ENCODE results near the gene FLAD1.

Gene FLAD1

GRCh38 chr1:155038602-155039307, 55.6 kb downstream of the FLAD1 start:
- H3K4me3 ChIP-seq: no peak overlapping the region
- DNase-seq (ENCODE audit: low spot score): no peak
- TF ChIP-seq, protein P1, sequence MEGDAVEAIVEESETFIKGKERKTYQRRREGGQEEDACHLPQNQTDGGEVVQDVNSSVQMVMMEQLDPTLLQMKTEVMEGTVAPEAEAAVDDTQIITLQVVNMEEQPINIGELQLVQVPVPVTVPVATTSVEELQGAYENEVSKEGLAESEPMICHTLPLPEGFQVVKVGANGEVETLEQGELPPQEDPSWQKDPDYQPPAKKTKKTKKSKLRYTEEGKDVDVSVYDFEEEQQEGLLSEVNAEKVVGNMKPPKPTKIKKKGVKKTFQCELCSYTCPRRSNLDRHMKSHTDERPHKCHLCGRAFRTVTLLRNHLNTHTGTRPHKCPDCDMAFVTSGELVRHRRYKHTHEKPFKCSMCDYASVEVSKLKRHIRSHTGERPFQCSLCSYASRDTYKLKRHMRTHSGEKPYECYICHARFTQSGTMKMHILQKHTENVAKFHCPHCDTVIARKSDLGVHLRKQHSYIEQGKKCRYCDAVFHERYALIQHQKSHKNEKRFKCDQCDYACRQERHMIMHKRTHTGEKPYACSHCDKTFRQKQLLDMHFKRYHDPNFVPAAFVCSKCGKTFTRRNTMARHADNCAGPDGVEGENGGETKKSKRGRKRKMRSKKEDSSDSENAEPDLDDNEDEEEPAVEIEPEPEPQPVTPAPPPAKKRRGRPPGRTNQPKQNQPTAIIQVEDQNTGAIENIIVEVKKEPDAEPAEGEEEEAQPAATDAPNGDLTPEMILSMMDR (IDR thresholded peaks at IDR 0.05): no peak
- H3K27ac ChIP-seq: no peak overlapping the region

- TF ChIP-seq, protein P1 (IDR thresholded peaks at IDR 0.05): no peak
- no peak for DNase-seq (ENCODE audit: low spot score)
- Histone ChIP-seq H3K27ac (no peak overlapping the region), H3K4me3 (no peak overlapping the region)
Measured at GRCh38 chr1:155039308-155039669, 56.1 kb downstream of the FLAD1 start.

DNA sequence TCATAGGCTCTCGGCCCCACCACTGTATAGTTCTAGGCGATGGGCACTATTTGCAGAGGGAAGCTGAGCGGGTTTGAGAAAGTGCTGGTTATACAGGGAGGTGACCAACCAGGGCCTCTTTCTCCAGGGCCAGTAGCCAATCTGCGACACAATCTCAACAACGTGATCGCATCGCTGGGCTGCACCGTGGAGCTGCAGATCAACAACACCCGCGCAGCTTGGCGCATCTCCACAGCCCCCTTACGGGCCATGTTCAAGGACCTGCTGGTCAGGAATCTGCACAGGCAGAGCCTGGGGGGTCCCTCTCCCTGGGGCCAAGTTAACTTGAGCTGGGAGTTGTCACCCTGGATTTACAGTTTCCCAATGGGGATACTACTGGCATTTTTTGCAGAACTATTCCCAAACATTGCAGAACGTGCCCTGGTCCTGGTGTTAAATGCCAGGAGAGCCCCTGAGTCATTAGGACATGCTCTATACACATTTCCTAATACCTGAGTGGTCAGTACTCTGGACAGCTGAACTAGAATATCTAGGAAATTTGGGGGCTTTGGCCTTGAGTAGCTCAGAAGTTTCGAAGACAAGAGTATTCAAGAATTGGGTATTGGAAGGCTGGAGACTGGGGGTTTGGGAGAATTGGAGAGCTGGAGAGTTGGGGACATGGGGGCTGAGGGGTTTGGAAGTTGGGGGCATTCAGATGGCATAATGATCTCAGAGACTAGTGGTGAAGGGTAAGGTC, 57.4 kb downstream of the FLAD1 start:
- Histone ChIP-seq H3K4me3 (no peak overlapping the region), H3K27ac (no peak overlapping the region)
- no peak for DNase-seq (ENCODE audit: low spot score)
- TF ChIP-seq, protein P1 (IDR thresholded peaks at IDR 0.05): no peak
